Measurements from ENCODE around the gene DIRAS3.
"Not testable (repeated sequence)": the region's sequence is repeated elsewhere in the genome, so short reads cannot be mapped to it uniquely, and the experiment has no call there.

DIRAS3 gene, protein sequence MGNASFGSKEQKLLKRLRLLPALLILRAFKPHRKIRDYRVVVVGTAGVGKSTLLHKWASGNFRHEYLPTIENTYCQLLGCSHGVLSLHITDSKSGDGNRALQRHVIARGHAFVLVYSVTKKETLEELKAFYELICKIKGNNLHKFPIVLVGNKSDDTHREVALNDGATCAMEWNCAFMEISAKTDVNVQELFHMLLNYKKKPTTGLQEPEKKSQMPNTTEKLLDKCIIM

DNA sequence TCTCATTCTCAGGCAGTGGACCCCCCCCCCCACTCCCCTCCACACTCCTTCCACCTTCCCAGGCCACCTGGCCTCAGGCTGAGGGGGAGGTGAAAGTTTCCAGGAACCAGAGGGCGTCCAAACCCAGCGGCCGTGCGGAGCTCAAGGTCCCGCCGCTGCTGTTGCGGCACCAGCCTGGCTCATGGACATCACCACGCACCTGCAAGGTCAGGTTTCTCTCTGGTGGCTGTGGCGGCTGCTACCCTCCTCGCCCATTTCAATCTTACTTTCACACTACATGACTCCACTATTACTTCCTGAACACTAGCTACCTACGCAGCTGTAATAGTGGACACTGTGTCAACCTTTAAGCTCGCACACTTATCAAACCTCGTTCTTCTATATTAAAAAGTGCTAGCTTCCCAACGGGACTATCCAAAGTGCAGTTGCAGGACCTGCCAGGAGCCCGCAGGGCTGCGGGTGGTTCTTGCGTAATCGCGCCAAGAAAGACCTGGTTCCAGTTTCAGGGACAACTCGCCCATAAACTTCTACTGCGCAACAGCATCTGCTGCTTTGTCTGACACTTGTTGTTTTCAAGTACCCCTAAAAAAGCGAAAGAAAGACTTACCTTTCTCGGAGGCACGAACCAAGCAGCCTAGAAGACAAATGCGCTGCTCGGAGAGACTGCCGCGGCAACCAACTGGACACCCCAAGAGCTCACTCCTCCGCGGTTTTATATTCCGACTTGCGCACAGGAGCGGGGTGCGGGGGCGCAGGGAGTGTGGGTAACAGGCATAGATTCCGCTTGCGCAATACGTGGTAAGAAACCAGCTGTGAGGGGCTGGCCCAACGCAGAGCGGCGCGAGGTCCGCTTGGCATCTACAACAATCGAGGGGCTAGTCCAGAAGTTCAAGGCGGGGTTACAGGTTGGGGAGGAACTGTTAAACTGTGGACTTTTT is at the start of gene DIRAS3:
DIRAS3 (minus strand) TSS at position 687 of the 938 bp plus-strand sequence. CDS start 3,330 bp downstream, outside the sequence.
- Histone ChIP-seq H3K4me1 (ENCODE audit: insufficient read depth, low read length) (no peaks in the 10 kb centered on the region), H3K4me3 (ENCODE audit: low read length) (no peak within 1 kb of the TSS), H3K36me3 (ENCODE audit: insufficient read depth, low read length) (peaks cover 3% of the 10 kb centered on the region), H3K9me3 (ENCODE audit: low read length) (peaks cover 8% of the 10 kb centered on the region), H3K27me3 (ENCODE audit: insufficient read depth, low read length) (no peaks in the 10 kb centered on the region), H2AFZ (ENCODE audit: low read depth, low read length) (no peak within 1 kb of the TSS)

DNA sequence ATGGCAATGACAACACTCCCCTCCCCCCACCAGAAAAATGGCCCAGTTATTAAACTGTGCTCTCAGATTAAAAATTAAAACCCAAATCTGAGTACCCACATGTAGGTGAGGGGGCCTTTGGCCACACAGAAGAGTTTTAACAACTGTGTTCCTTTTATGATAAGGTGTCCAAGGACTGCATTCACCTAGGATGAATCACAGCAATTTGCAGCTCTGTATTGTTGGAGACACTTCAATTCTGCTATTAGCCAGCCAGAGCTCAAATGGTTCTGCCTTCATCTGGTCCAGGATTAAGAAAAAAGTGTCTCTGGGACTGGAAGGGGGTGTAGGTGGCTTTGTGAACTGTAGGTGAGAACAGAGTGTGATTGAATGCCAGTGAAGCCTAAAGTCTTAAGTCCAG is 43.3 kb upstream of the DIRAS3 start:
- Histone ChIP-seq H2AFZ (ENCODE audit: low read depth, low read length) (no peak overlapping the region), H3K4me1 (ENCODE audit: insufficient read depth, low read length) (no peaks in the 10 kb centered on the region), H3K9me3 (ENCODE audit: low read length) (no peaks in the 10 kb centered on the region), H3K36me3 (ENCODE audit: insufficient read depth, low read length) (peaks cover 6% of the 10 kb centered on the region), H3K4me3 (ENCODE audit: low read length) (no peak overlapping the region), H3K27me3 (ENCODE audit: insufficient read depth, low read length) (no peaks in the 10 kb centered on the region)

DNA sequence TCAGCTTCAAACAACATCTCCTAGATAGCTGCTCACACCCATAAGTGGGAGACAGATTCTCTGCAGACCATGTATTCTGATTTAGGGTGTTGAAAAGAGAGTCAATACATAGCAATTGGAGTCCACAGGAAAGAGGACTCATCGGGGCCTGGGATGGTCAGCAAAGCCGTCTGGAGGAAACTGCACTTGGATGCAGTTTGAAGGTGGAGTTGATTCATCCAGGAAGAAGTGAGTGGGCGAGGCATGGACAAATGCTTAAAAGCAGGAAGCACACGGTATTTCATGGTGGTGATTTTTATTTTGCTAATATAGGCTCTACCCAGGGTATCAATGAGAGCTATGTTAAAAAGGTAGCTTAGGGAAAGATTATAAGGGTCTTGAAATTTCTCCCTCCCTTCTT is 36.8 kb upstream of the DIRAS3 start:
- Histone ChIP-seq H2AFZ (ENCODE audit: low read depth, low read length) (no peak overlapping the region), H3K4me3 (ENCODE audit: low read length) (no peak overlapping the region), H3K9me3 (ENCODE audit: low read length) (no peaks in the 10 kb centered on the region), H3K4me1 (ENCODE audit: insufficient read depth, low read length) (no peaks in the 10 kb centered on the region), H3K36me3 (ENCODE audit: insufficient read depth, low read length) (no peaks in the 10 kb centered on the region), H3K27me3 (ENCODE audit: insufficient read depth, low read length) (no peaks in the 10 kb centered on the region)

DNA sequence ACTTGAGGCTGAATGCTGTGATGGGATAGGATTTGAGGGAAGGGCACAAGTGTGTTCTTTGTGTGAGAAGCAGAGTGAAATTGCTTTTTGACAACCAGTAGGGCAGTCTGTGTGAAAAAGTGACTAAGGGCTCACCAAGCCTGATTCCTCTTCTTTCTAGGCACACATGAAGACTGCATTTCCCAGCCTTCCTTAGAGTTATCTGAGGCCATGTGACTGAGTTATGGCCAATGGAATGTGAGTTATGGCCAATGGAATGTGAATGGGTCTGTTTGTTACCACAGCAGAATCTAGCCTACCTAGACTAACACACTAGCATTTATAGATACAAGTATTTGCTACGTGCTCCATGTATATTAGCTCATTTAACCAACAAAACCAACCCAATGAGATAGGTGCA is 35.3 kb upstream of the DIRAS3 start:
- H3K27me3 ChIP-seq (ENCODE audit: insufficient read depth, low read length), result no peaks in the 10 kb centered on the region
- no peaks in the 10 kb centered on the region for H3K9me3 ChIP-seq (ENCODE audit: low read length)
- H3K4me3 ChIP-seq (ENCODE audit: low read length), result no peak overlapping the region

DNA sequence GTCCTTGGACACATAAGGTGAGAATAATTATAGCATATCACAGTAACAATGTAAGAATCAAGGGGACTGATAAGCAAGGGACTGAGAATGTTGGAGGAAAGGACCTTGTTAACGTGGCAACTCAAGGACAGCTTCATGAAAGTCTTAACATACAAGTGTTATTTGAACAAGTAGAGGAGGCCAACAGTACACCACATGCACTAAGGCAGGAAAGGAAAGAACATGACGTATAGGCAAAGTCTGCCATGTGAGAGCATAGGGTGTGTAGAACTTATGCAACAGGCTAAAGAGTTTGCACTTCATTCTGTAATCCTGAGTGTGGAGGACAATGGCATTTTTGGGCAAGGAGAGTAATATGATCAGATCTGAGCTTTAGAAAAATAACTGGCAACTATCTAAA is 33.3 kb upstream of the DIRAS3 start:
- Histone ChIP-seq H3K27me3 (ENCODE audit: insufficient read depth, low read length) (no peaks in the 10 kb centered on the region), H3K4me1 (ENCODE audit: insufficient read depth, low read length) (no peaks in the 10 kb centered on the region), H3K36me3 (ENCODE audit: insufficient read depth, low read length) (no peaks in the 10 kb centered on the region), H2AFZ (ENCODE audit: low read depth, low read length) (no peak overlapping the region), H3K9me3 (ENCODE audit: low read length) (no peaks in the 10 kb centered on the region), H3K4me3 (ENCODE audit: low read length) (no peak overlapping the region)

More for the DNA sequence above, 35.3 kb upstream of the DIRAS3 start:
- H3K4me1 ChIP-seq (ENCODE audit: insufficient read depth, low read length), result no peaks in the 10 kb centered on the region
- H2AFZ ChIP-seq (ENCODE audit: low read depth, low read length), result no peak overlapping the region
- no peaks in the 10 kb centered on the region for H3K36me3 ChIP-seq (ENCODE audit: insufficient read depth, low read length)

DNA sequence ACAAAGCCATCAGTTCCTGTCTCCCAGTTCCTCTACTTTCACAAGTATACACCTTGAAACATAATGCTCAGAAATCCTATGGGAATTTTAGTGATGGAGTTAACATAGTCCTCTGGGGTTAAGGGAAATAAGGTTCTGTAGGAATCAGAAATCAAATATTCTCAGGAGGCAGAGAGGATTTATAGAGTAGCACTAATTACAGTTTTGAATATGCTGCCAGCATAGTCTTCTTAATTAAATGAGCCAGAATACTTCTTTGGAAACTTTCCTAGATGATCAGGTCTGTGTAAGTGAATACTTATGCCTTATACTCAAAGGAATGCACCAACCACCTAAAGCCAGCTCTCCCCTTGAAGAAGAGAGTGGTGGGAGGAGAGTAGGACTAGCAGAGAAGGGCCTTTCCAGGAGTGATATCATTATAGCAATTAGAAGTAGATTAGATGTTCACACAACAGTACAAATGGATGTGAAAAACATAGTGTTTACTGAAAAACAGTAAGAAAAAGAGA is 31.4 kb upstream of the DIRAS3 start:
- Histone ChIP-seq H3K27me3 (ENCODE audit: insufficient read depth, low read length) (no peaks in the 10 kb centered on the region), H3K4me1 (ENCODE audit: insufficient read depth, low read length) (no peaks in the 10 kb centered on the region), H3K9me3 (ENCODE audit: low read length) (no peaks in the 10 kb centered on the region), H2AFZ (ENCODE audit: low read depth, low read length) (no peak overlapping the region), H3K4me3 (ENCODE audit: low read length) (no peak overlapping the region), H3K36me3 (ENCODE audit: insufficient read depth, low read length) (no peaks in the 10 kb centered on the region)

DNA sequence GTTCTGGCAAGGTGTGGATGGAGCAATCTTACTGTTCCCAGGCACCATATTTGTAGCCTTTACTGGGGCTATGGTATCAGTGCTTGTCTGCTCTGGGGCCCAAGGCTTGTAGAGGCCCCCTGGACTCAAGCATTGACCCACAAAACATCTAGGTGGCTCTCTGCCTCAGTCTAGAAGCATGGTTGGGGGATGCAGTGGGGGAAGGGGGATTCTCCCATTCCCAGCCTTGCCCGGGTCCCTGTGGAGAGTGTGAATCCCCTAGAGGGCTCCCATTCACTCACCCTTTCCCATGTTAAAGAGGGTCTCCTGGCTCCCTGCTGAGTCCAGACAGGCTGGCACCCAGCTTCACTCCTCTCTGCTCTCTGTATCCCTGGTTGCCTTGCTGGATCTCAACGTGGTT is 28.2 kb upstream of the DIRAS3 start:
- no peaks in the 10 kb centered on the region for H3K4me1 ChIP-seq (ENCODE audit: insufficient read depth, low read length)
- H3K4me3 ChIP-seq (ENCODE audit: low read length), result no peak overlapping the region
- H3K9me3 ChIP-seq (ENCODE audit: low read length), result no peaks in the 10 kb centered on the region
- H2AFZ ChIP-seq (ENCODE audit: low read depth, low read length), result no peak overlapping the region
- H3K36me3 ChIP-seq (ENCODE audit: insufficient read depth, low read length), result no peaks in the 10 kb centered on the region
- H3K27me3 ChIP-seq (ENCODE audit: insufficient read depth, low read length), result no peaks in the 10 kb centered on the region

DNA sequence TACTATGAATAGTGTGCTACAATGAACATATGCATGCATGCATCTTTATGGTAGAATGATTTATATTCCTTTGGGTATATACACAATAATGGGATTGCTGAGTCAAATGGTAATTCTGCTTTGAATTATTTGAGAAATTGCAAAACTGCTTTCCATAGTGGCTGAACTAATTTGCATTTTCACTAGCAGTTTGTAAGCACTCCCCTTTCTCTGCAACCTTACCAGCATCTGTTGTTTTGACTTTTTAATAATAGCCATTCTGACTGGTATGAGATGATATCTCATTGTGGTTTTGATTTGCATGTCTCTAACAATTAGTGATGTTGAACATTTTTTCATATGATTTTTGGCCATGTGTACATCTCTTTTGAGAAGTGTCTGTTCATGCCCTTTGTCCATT is 24.0 kb upstream of the DIRAS3 start:
- Histone ChIP-seq H3K36me3 (ENCODE audit: insufficient read depth, low read length) (no peaks in the 10 kb centered on the region), H3K4me3 (ENCODE audit: low read length) (no peak overlapping the region), H2AFZ (ENCODE audit: low read depth, low read length) (no peak overlapping the region), H3K4me1 (ENCODE audit: insufficient read depth, low read length) (no peaks in the 10 kb centered on the region), H3K9me3 (ENCODE audit: low read length) (no peaks in the 10 kb centered on the region), H3K27me3 (ENCODE audit: insufficient read depth, low read length) (no peaks in the 10 kb centered on the region)

DNA sequence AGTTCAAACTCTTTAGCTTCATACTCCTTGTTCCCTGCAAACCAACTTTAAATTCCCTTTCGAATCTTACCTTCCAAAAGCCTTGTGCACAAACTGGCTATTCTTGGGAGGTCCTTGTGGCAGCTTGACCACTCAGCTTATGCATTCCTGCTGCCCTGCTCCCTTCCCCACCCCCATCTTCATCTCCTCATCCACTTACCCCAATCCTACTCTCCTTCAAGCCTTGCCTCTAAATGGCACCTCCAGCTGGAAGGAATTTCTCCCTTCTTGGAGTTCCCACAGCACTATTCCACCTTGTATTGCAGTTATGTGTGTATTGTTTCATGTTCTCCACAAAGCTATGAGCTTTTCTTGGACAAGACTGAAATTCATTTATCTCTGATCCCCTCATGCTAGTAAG is 15.3 kb upstream of the DIRAS3 start:
- Histone ChIP-seq H3K4me3 (ENCODE audit: low read length) (no peak overlapping the region), H3K4me1 (ENCODE audit: insufficient read depth, low read length) (no peaks in the 10 kb centered on the region), H3K36me3 (ENCODE audit: insufficient read depth, low read length) (no peaks in the 10 kb centered on the region), H3K9me3 (ENCODE audit: low read length) (no peaks in the 10 kb centered on the region), H3K27me3 (ENCODE audit: insufficient read depth, low read length) (no peaks in the 10 kb centered on the region), H2AFZ (ENCODE audit: low read depth, low read length) (no peak overlapping the region)

DNA sequence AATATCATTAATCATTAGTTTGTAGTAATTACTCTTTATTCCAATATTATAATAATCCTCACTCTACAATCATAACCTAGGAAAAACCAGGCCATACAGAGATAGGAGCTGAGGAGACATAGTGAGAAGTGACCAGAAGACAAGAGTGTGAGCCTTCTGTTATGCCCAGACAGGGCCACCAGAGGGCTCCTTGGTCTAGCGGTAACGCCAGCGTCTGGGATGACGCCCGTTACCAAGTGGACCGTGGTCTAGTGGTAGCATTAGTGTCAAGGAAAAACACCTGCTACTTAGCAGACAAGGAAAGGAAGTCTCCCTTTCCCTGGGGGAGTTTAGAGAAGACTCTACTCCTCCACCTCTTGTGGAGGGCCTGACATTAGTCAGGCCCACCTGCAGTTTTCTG is 7.6 kb upstream of the DIRAS3 start:
- not testable (repeated sequence) for H3K27me3 ChIP-seq (ENCODE audit: insufficient read depth, low read length); H3K9me3 ChIP-seq (ENCODE audit: low read length); H2AFZ ChIP-seq (ENCODE audit: low read depth, low read length); H3K4me1 ChIP-seq (ENCODE audit: insufficient read depth, low read length); H3K36me3 ChIP-seq (ENCODE audit: insufficient read depth, low read length); H3K4me3 ChIP-seq (ENCODE audit: low read length)

DNA sequence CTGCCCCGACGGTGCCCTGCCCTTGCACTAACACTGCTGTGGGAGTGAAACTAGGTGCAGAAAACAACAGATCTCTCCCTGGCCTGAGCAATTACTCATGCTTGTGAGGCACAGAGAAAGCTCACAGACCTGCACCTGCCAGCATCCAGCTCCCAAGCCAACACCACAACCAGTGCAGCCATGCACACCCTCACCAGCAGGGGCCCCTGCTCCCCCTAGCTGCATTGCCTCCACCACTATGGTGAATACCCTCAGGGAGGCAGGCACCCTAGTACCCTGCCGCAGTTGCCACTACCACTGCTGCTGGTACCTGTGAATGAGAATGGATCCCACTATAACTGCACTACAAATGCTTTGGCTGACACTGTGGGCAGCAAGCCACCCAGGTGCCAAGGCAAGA is 7.1 kb upstream of the DIRAS3 start:
- Histone ChIP-seq H3K36me3 (ENCODE audit: insufficient read depth, low read length) (no peaks in the 10 kb centered on the region), H3K4me3 (ENCODE audit: low read length) (no peak overlapping the region), H2AFZ (ENCODE audit: low read depth, low read length) (no peak overlapping the region), H3K4me1 (ENCODE audit: insufficient read depth, low read length) (no peaks in the 10 kb centered on the region), H3K27me3 (ENCODE audit: insufficient read depth, low read length) (no peaks in the 10 kb centered on the region), H3K9me3 (ENCODE audit: low read length) (peaks cover 2% of the 10 kb centered on the region)

DNA sequence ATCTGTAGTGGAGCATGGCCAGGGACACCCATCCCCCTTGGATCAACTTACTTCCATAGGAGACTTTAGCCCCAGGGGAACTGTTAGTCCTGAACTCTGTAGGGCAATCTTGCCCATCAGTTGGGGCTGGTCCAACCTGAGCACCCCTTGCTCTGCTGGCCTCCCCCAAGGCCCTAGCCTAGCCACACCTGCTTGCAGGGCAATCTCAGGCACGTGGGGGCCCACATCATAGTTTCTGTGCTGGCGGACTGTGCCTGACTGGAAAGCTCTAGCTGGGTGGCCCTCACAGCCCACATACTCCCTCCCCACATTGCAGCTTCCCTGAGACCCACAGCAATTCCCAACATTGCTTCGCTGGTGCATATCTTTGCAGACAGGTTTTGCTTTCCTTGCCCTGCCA is 6.6 kb upstream of the DIRAS3 start:
- H3K36me3 ChIP-seq (ENCODE audit: insufficient read depth, low read length), result no peaks in the 10 kb centered on the region

DNA sequence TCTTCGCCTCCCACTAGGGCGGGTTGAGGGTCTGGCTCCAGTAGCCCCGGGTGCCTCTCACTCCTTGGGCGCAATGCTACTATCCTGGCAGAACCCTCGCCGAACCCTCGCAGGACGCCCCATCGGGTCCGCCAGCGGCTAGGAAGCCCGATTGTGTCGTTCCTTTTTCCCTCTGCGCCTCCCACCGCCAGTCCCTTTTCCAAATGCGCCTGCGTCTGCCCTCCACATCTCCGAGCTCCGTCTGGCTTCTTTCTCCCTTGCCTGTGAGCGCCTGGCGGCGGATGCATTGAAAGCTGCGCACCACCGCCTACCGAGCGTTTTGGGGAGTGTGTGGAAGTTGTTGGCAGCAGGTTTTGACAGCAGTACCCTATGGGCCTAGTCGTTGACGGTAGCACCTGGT is 1.0 kb upstream of the DIRAS3 start:
- peaks cover under 1% of the 10 kb centered on the region for H3K36me3 ChIP-seq (ENCODE audit: insufficient read depth, low read length)
- H3K4me1 ChIP-seq (ENCODE audit: insufficient read depth, low read length), result no peaks in the 10 kb centered on the region
- H3K27me3 ChIP-seq (ENCODE audit: insufficient read depth, low read length), result no peaks in the 10 kb centered on the region
- no peak overlapping the region for H2AFZ ChIP-seq (ENCODE audit: low read depth, low read length)
- H3K4me3 ChIP-seq (ENCODE audit: low read length), result no peak overlapping the region
- H3K9me3 ChIP-seq (ENCODE audit: low read length), result peaks cover 8% of the 10 kb centered on the region

More for the DNA sequence above, 6.6 kb upstream of the DIRAS3 start:
- peaks cover 2% of the 10 kb centered on the region for H3K9me3 ChIP-seq (ENCODE audit: low read length)
- no peak overlapping the region for H2AFZ ChIP-seq (ENCODE audit: low read depth, low read length)
- no peak overlapping the region for H3K4me3 ChIP-seq (ENCODE audit: low read length)
- H3K27me3 ChIP-seq (ENCODE audit: insufficient read depth, low read length), result no peaks in the 10 kb centered on the region
- no peaks in the 10 kb centered on the region for H3K4me1 ChIP-seq (ENCODE audit: insufficient read depth, low read length)
